Activated CD4-positive, CD25-positive, alpha-beta regulatory T cell treated with anti-CD3 and anti-CD28 coated beads, Interleukin-2, amount 50 U/mL, for 72 hours (primary cell): ENCODE results near the gene DNAH10.
"Not testable (repeated sequence)": the region's sequence is repeated elsewhere in the genome, so short reads cannot be mapped to it uniquely, and the experiment has no call there.

Source experiments
- DNase-seq: peaks from one replicate; pipeline ENCODE4 v3.0.0; 2021

Gene DNAH10

DNA sequence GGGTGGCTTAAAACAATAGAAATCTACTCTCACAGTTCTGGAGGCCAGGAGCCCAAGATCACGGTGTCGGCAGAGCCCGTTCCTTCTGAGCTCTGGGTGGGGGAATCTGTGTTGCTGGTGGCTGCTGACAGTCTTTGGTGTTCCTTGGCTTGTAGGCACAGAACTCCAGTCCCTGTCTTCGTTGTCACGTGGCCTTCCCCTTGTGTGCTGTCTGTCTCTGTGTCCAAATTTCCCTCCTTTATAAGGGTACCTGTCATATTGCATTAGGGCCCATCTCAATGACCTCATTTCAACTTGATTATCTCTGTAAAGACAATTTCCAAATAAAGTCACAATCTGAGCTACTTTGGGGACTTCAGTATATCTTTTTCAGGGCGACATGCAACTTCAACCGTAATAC lies 128.9 kb downstream of the DNAH10 start:
- no peak for DNase-seq

DNA sequence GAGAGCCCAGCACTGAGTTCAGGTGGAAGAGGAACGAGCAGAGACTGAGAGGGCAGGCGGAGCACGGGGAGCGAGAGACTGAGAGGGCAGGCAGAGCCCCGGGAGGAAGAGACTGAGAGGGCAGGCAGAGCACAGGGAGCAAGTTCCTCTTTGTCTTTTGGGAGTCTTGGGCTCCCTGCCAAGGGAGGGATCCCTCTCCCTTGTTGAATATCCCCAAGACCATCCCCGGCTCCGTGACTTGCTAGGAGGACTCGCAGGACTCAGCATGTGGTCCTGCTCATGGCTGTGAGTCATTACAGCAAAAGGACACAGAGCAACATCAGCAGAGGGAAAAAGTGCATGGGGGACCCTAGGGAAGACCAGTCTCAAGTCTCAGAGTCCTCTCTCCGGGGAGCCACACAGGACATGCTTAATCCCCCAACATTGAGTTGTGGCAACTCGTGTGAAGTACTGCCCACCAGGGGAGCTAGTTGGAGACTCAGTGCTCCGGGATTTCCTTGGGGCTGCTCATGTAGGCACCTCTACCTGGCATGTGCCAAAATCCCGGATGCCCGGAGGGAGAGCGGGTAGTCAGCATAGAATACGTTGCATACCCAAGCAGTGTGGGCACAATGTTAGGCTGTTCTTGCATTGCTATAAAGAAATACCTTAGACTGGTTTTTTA lies 129.5 kb downstream of the DNAH10 start:
- DNase-seq, result no peak

DNA sequence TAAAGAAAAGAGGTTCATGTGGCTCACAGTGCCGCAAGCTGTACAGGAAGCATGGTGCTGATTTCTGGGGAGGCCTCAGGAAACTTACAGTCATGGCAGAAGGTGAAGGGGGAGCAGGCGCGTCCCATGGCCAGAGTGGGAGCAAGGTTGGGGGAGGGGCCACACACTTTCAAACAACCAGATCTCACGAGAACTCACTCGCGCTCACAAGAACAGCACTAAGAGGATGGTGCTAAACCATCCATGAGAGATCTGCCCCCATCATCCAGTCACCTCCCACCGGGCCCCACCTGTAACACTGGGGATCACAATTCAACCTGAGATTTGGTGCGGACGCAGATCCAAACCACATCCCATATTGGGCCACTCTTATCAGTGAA lies 130.1 kb downstream of the DNAH10 start:
- no peak for DNase-seq

DNA sequence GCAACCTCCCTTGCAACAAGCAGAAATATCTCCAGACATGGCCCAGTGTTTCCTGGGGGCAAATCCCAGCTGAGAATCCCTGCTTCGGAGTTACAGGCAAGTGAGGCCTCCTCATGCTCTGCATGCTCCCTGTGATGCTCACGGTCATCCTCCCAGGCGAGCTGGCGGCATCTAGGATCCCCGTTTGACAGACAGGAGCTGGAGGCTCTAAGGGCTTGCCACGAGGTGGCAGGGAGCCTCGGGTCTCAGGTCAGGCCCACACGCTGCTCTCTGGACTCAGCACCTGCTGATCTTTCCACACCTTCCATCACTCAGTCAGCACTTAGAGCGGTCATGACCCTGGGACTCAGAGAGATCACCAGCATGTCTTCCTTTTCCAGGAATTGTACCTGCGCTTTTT lies 130.8 kb downstream of the DNAH10 start:
- no peak for DNase-seq

DNA sequence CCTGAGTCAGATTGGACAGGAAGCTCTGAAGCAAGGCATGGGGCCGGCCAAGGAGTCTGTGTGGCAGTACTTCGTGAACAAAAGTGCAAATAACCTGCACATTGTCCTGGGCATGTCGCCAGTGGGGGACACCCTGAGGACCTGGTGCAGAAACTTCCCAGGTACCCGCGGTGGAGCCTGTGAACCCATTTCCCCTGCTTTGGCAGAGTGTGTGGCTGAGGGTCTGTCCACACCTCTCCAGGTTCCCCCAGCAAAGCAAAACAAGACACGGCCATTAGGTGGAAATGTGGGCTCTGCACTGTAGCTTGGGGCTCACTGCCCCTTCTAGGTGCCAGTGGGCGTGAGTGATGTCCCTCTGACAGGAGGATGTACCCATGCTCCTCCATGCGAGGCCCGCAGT lies 131.2 kb downstream of the DNAH10 start:
- no peak for DNase-seq

DNA sequence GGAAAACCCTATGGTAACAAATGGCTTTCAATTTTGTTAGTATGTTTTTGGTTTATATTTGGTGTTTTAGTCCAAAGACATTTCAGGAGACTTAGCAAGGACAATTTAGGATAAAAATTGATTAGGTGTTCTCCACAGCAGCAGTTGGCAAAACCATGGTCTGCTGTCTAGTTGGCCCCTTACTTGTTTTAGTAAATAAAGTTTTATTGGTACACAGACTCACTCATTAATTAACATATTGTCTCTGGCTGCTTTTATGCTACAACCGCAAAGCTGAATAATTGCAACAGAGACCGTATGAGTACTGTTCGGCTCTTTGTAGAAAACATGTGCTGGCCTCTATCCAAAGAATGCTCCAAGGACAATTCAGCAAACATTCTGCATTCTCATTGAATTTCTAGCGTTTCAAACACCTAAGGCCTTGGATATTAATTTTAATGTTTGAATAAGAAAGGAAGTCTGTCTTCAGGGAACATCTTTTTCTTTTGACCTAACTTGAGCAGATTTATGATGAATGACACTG lies 132.8 kb downstream of the DNAH10 start:
- DNase-seq, result no peak

DNA sequence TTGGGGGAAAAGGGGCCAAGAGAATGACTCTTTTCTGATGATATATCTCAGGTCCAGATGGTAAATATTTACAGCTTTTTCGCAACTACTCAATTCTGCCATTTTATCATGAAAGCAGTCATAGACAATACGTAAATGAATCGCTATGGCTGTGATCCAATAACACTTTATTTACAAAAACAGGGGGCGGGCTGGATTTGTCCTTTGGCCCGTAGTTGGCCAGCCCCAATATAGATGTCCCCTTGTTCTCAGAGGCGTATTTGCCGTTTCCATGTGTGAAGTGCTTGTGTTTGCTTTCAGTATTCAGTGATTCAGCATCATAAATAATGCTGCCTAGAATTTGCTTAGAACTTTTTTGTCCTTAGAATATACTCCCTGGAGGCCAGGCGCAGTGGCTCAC lies 133.3 kb downstream of the DNAH10 start:
- DNase-seq, result no peak

DNA sequence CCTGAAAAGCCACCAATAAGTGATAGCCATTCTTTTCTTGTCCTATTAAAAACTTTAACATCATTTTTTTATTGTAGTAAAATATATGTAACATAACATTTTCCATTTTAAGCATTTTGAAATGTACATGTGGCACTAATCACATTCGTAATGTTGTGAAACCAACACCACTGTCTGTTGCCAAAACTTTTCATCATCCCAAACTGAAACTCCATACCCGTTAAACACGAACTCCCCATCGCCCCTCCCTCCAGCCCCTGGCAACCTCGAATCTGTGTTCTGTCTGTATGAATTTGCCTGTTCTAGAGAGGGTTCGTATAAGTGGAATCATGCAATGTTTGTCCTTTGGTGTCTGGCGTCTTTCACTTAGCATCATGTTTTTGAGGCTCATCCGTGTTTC lies 134.7 kb downstream of the DNAH10 start:
- no peak for DNase-seq

DNA sequence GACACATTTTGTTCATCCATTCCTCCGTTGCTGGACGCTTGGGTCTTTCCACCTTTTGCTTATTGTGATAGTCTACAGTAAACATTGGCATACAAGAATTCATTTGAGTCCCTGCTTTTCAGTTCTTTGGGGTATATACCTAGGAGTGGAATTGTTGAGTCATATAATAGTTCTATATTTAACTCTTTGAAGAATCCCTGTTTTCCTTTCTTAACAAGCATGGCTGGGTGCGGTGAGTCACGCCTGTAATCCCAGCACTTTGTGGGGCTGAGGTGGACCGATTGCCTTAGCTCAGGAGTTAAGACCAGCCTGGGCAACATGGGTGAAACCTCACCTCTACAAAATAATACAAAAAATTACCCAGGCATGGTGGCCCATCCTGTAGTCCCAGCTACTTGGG lies 135.1 kb downstream of the DNAH10 start:
- no peak for DNase-seq

DNA sequence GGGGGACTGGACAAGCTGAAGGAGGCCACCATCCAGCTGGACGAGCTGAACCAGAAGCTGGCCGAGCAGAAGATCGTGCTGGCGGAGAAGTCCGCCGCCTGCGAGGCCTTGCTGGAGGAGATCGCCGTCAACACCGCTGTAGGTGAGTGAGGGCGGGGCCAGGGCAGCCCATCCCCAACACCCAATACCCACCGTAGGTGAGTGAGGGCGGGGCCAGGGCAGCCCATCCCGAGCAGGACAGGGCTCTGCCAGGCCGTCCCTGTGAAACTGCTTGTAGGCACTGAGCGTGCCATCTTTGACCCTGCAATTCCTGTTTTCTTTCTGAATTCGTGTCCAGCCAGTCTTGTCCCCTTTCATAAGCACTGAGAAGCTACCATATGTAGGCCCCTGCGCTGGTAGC lies 136.6 kb downstream of the DNAH10 start:
- DNase-seq, result no peak

DNA sequence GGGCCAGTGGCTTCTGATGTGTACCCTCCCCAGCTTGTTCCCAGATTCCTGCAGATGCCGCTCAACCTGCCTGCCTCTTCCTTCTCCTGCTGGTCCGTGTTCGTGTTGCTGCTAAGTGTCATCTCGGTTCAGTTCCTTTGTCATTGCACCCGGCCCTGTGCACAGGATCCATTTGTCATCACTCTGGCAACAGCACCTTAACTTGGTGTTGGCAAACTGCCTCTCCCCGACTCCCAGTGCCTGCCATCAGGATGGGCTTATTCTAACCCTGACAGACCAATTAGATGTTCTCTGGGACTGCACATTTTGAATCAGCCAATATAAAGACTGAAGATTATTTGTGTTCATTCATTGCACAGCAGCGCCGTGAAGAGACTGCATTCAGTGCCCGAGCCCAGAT lies 137.3 kb downstream of the DNAH10 start:
- no peak for DNase-seq

DNA sequence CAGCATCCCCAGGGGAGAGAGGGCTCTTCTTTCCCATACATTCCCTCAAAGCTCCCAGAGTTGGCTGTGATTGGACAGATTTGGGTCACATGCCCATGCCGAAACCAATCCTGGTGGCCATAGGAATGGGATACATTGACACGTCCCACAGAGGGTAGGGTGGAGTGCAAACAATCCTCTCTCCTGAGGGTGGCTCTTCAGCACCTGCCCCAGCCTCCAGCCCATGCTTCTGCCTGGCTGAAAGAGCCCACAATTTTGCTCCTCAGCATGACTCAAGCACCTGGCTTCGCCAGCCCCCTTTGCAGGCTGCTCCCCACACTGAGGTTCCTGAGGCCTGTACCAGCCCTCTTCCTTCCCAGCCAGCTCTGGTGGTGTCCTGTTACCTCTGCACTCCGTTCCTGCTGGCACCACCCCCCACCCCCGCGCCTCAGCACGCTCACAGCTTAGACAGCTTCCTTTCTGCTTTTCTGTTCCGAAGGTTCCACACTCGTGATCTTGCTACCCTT lies 138.8 kb downstream of the DNAH10 start:
- DNase-seq, result no peak

DNA sequence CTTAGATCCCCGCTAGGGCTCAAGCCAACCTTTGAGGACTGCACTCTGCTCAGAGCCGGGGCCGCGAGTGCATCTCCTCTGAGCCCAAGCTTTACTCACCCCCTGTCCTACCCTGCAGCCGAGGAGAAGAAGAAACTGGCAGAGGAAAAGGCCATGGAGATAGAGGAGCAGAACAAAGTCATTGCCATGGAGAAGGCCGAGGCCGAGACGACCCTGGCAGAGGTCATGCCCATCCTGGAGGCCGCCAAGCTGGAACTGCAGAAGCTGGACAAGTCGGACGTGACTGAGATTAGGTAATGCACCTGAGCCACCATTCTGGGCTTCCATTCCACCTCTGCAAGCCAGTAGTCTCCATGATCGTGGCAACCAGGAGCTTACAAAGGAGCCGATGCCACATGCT lies 140.7 kb downstream of the DNAH10 start:
- DNase-seq, result no peak

DNA sequence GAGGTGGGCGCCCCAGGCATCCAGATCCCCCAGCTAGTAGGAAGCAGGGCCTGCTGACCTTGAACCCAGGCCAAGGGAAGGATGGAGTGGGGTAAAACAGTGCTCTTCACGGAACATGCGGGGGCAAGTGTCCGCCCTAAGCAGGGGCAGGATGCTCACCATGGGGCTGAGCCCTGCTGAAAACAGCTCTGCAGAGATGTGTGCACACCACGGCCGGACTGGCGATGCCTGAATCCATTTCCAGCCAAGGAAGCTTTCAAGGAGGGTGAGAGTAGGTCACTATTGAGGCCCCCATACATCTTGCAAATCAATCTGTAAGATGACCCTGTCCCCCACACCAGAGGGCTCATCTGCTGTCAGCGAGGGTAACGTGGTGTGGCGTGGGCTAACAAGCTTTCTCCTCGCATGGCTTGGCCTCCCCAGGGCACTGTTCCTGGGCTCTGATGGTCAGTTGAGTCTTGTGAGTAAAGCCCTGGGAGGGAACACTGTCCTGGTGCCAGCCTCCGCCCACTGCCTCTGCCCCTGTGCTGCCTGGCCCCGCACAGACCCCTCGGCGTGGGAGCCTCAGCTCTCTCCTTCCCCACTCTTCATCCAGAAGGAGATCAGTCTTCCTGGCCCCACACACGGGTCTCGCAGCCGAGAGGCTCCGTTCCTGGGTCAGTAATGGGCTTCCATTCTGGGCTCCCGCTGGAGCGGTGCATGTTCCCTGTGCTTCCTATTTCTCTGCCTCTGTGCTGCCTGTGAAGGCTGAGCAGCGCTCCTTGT lies 141.4 kb downstream of the DNAH10 start:
- DNase-seq, result no peak

DNA sequence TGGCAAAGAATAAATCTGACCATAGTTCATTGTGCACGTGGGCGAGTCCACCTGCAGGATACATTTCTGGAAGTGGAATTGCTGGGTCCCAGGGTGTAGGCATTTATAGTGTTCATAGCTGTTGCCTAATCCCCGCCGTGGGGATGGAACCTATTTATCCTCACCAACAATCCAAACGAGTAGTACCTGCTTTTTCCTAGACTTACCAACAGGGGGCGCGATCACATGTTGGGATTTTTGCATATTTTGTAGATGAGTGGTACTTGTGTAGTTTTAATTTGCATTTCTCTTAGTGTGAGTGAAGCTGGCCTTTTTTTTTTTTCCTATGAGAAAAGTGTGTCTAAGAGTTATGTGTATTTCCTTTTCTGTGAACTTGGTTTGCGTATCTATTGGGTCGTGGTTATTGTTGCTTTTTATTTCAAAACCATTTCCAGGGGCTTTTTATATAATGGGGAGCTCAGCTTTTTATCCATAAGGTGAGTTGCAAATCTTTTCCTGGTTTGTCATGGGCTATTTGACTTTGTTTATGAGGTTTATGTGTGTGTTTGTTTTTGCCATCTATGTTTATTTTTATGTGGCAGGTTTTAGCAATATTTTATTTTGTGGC lies 143.3 kb downstream of the DNAH10 start:
- peak; percentile 56 for DNase-seq

DNA sequence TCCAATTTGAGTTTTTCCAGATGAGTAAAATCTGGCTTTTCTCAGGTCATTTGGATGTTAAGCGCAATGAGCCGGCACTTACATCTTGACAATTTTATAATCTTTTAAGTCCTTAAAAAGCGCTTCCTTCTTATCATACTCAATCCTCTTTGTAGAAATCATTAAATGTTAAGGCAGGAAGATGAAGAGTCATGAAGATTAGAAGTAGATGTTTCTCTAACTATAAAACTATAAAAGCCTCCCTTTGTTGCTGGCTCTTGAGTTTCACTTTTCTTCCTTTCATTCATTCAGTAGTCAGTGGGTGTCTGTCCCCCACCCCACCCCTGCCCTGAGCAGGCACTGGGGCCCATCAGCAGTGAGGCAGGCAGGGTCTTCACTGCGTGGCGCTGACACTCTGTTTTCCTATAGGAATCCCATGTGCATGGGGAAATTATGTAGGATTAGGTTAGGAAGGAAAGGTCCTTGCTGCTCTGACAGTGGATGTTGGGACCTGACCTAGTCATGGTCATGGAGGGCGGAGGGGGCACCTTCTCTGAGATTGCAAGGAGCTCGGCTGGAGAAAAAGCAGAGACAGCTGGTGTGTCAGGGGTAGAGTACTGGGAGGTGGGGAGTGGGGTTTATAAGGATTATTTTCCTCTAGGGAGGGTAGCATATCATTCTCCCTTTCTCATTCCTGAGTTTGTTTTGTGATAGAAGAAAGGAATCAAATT lies 144.8 kb downstream of the DNAH10 start:
- DNase-seq, result no peak

DNA sequence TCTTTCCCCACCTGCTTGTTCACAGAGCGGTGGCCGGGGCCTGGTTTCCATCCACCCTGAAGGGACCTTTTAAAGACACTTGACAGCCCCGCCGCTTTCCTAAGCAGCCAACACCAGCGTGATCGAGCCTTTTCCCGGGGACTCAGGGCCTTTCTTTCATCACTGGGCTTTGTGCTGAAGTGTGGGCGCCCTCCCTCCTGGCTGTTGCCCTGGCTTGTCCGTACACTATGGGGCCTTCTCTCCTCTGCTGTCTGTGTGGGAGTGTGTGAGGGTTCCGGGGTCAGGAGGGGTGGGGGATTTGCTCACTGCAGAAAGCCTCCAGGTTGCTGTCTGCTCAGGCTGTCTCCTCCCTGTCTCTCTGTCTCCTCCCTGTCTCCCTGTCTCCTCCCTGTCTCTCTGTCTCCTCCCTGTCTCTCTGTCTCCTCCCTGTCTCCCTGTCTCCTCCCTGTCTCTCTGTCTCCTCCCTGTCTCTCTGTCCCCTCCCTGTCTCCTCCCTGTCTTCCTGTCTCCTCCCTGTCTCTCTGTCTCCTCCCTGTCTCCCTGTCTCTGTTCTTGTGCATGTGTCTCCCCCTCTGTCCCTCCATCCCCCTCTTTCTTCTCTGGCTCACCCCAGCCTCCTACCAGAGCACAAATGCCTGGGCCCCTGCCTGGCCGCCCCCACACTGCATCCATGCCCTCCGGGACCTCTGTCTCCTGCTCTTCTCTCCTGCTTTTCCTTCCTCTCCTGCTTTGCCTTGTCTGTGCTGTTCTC lies 145.8 kb downstream of the DNAH10 start:
- no peak for DNase-seq

DNA sequence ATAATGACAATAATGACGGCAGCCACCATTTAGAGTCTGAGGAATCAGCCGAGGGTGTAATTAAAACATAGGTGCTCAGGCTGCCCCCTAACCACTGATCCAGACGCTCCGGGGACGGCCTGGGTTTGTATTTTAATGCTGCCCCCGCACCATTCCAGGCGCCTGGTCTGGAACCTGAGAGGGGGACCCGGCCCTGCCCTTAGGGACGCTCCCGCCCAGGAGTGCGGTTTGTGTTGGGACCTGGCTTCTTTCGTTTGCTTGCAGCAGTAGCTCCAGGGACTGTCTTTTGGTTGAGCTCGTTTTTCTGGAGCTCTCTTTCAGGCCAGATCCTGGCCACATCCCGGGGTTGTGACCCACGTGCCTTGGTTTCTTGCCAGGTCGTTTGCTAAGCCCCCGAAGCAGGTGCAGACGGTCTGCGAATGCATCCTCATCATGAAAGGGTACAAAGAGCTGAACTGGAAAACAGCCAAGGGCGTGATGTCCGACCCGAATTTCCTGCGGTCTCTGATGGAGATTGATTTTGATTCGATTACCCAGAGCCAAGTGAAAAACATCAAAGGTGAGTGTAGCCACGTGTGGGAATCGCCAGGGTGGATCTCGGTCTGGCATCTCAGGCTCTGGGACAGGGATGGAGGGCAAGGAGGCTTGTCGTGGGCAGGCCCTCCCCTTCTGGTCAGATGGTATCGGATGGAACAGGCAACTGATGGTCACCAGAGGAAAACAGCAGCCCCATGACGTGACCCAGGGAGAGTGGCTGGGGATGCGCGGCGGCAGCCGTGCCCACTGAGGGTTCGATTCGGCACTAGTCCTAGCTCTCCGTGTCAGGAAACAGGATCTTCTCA lies 147.0 kb downstream of the DNAH10 start:
- DNase-seq, result no peak

DNA sequence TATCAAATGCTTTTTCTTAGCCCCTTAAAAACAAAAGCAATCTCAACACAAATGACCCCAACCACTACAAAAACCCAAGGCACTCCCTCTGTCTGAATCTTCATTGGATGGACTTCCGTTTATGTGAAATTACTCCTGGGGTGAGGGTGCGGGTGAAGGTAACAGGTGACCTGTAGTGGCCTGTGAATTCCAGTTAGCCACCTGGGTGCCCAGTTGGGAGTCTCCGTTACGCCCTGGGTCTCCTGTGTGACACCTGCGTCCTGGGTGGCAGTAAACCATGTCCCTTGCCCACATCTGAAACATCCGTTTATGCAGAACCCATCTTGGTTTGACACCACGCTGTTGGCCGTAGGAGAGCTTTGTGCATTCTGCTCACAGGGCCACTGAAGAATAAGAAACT lies 148.0 kb downstream of the DNAH10 start:
- DNase-seq, result no peak

DNA sequence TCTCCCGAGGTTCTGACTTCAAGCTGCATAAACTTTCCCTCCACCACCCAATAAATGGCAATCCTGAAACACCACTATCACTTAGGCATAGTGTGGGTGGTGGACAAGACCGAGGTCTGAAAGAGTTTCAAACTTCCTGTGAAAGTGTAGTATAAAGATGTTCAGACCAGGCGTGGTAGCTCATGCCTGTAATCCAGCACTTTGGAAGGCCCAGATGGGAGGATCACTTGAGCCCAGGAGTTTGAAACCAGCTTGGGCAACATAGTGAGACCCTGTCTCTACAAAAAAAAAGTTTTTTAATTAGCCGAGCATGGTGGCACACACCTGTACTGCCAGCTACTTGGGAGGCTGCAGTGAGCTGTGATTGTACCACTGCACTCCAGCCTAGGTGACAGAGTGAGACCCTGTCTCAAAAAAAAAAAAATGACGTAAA lies 148.7 kb downstream of the DNAH10 start:
- no peak for DNase-seq

DNA sequence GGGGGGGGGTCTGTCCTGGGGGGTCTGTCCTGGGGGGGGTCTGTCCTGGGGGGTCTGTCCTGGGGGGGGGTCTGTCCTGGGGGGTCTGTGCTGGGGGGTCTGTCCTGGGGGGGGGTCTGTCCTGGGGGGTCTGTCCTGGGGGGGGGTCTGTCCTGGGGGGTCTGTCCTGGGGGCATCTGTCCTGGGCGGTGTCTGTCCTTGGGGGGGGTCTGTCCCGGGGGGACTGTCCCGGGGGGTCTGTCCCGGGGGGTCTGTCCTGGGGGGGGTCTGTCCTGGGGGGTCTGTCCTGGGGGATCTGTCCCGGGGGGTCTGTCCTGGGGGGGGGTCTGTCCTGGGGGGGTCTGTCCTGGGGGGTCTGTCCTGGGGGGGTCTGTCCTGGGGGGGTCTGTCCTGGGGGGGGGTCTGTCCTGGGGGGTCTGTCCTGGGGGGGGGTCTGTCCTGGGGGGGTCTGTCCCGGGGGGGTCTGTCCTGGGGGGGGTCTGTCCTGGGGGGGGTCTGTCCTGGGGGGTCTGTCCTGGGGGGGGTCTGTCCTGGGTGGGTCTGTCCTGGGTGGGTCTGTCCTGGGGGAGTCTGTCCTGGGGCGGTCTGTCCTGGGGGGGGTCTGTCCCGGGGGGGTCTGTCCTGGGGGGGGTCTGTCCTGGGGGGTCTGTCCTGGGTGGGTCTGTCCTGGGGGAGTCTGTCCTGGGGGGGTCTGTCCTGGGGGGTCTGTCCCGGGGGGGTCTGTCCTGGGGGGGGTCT lies 149.7 kb downstream of the DNAH10 start:
- not testable (repeated sequence) for DNase-seq
